ENCODE data around the gene ARAP1. TPM values are rescaled to one million over a fixed set of nuclear protein-coding genes. Genes with fewer than 3 reads are reported as not detected.
A peak's percentile ranks its signal among the peaks of the same experiment; 100 is the strongest.

ARAP1 gene
- total RNA-seq, 2 experiments from 2014 or later = 77.7 to 91.5 TPM

- H3K4me3 Mint-ChIP-seq = no peak overlapping the region
- H3K27me3 Mint-ChIP-seq = no peaks in the 10 kb centered on the region
- CTCF ChIA-PET = interaction anchor here (0.9 to 1.5 kb wide), 2 partner anchors 8 to 101 kb away, joined by 4 to 7 read pairs; partner anchors contain the start of gene STARD10
- DNase-seq (no peak), ATAC-seq (no peak)
- H3K9me3 Mint-ChIP-seq = no peaks in the 10 kb centered on the region
- no peak overlapping the region for H3K27ac Mint-ChIP-seq
- no peak for TF ChIP-seq CTCF (IDR thresholded peaks at IDR 0.05)
- H3K36me3 Mint-ChIP-seq (ENCODE audit: low read depth) = peaks cover 25% of the 10 kb centered on the region
- POLR2A ChIA-PET = interaction anchor here (0.6 kb wide), 1 partner anchor 198 kb away, joined by 4 read pairs; no protein-coding TSS in a partner anchor
- intact Hi-C loops (cut with micrococcal nuclease) = no loop called here
- no peaks in the 10 kb centered on the region for H3K4me1 Mint-ChIP-seq (ENCODE audit: low read depth)
These were observed 59.5 kb downstream of the ARAP1 start for GRCh38 chr11:72692498-72693237.

GRCh38 chr11:72690166-72690565 lies 62.0 kb downstream of the ARAP1 start:
- H3K27ac Mint-ChIP-seq = peak overlapping the region; percentile 6
- H3K27me3 Mint-ChIP-seq = no peaks in the 10 kb centered on the region
- ATAC-seq = no peak
- CTCF ChIA-PET = no interaction called here
- H3K4me1 Mint-ChIP-seq (ENCODE audit: low read depth) = peaks cover 17% of the 10 kb centered on the region
- no peak overlapping the region for H3K4me3 Mint-ChIP-seq
- peaks cover 16% of the 10 kb centered on the region for H3K36me3 Mint-ChIP-seq (ENCODE audit: low read depth)
- no peak for TF ChIP-seq CTCF (IDR thresholded peaks at IDR 0.05)
- no peaks in the 10 kb centered on the region for H3K9me3 Mint-ChIP-seq
- DNase-seq = no peak
- intact Hi-C loops (cut with micrococcal nuclease) = no loop called here
- POLR2A ChIA-PET = no interaction called here

DNA sequence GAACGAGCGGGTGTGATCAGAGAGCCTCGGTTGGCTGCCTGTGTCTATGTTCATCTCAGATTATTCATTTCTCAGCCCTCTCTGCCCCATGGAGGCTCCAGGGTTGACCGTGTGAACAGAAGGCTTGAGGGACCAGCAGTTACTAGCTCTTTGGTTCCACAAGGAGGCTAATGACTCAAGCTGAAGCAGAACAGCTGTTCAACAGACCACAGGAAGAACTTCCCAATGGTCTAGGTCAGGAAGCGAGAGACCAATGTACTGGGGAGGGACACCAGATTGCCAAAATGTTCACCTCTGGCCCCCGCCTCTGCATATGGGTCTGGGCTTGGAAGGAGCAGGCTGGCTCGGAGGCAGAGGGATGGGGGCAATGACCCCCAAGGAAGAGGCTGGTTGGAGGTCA lies 63.3 kb downstream of the ARAP1 start:
- CTCF ChIA-PET = no interaction called here
- Mint-ChIP-seq H3K4me1 (ENCODE audit: low read depth) (peaks cover 23% of the 10 kb centered on the region), H3K36me3 (ENCODE audit: low read depth) (peaks cover 8% of the 10 kb centered on the region), H3K27ac (no peak overlapping the region), H3K27me3 (no peaks in the 10 kb centered on the region), H3K9me3 (no peaks in the 10 kb centered on the region), H3K4me3 (no peak overlapping the region)
- ATAC-seq (no peak), DNase-seq (no peak)
- POLR2A ChIA-PET = interaction anchor here (1.2 kb wide), 1 partner anchor 15 kb away, joined by 3 read pairs; no protein-coding TSS in a partner anchor
- no peak for TF ChIP-seq CTCF (IDR thresholded peaks at IDR 0.05)
- intact Hi-C loops (cut with micrococcal nuclease) = no loop called here

- ATAC-seq = no peak
- Mint-ChIP-seq H3K9me3 (no peaks in the 10 kb centered on the region), H3K4me3 (no peak overlapping the region), H3K27ac (peak overlapping the region; percentile 43), H3K36me3 (ENCODE audit: low read depth) (peaks cover 6% of the 10 kb centered on the region), H3K27me3 (no peaks in the 10 kb centered on the region), H3K4me1 (ENCODE audit: low read depth) (peaks cover 23% of the 10 kb centered on the region)
- CTCF ChIA-PET = no interaction called here
- no peak for DNase-seq
- POLR2A ChIA-PET = interaction anchor here (1.2 kb wide), 1 partner anchor 15 kb away, joined by 3 read pairs; no protein-coding TSS in a partner anchor
- no peak for TF ChIP-seq CTCF (IDR thresholded peaks at IDR 0.05)
- intact Hi-C loops (cut with micrococcal nuclease) = no loop called here
These were observed 63.7 kb downstream of the ARAP1 start for GRCh38 chr11:72688486-72688885.

DNA sequence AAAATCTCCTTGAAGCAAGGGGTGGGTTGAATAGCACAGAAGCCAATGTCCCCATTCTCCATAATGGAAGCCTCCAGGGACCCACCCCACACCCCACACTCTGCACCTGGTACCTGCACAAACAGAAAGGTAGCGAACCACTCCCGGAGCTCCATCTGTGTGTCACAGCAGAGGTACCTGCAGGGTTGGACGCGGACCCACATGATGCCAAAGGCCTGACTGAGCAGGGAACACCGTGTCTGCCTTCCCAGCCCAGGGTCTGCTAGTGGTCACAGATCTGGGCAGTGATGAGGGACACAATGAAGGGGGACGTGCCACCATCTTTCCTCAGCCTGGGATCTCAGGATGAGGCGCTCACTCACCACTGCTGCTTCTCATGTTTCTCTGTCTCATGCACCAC lies 64.9 kb downstream of the ARAP1 start:
- Mint-ChIP-seq H3K4me1 (ENCODE audit: low read depth) (peaks cover 23% of the 10 kb centered on the region), H3K4me3 (no peak overlapping the region), H3K27ac (peak overlapping the region; percentile 19), H3K9me3 (no peaks in the 10 kb centered on the region), H3K36me3 (ENCODE audit: low read depth) (no peaks in the 10 kb centered on the region), H3K27me3 (no peaks in the 10 kb centered on the region)
- ChIA-PET CTCF (no interaction called here), POLR2A (no interaction called here)
- DNase-seq (no peak), ATAC-seq (no peak)
- TF ChIP-seq CTCF (IDR thresholded peaks at IDR 0.05) = no peak
- intact Hi-C loops (cut with micrococcal nuclease) = no loop called here

All from activated CD8-positive, alpha-beta T cell treated with anti-CD3 and anti-CD28 coated beads for 36 hours (primary cell).